GM20431 (cell line): ENCODE measurements around the gene PEX16.
"Not testable (repeated sequence)": the region's sequence is repeated elsewhere in the genome, so short reads cannot be mapped to it uniquely, and the experiment has no call there.

Experiments
- in situ Hi-C: fragments of 300-500 bp; cut with MseI, MboI; formaldehyde crosslinking; loops from one replicate; pipeline ENCODE4 v1.15.0; 2020; ENCODE audit warnings: low sequenced_read_pairs; ENCODE audit not compliant: unreplicated experiment

PEX16 gene

DNA sequence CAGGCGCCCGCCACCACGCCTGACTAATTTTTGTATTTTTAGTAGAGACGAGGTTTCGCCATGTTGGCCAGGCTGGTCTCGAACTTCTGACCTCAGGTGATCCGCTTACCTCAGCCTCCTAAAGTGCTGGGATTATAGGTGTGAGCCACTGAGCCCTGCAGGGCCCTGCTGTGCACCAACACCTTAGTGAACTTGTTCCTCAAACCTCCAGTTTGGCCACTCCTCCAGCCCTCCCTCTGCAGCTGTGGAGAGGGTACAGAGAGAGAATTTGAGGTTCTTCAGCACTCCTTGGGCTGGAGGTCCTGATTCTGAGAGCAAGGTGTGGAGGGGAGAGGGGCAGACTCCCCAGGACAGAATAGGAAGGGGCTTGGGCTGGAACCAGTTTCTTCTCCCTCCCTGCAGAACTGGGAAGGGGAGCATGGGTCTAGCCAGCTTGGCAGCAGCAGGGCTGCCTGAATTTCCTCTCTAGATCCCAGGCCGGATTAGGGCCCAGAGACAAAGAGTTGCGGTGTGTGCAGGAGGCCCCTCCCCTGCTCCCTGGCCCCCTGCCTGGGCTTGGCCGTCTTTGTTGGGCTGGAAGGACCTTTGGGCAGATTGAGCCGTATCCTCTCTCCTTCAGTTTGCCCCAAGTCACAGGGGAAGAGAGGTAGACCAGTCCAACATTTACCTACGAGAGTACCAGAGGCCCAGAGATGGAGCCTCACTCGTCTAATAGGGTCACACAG, 2.3 kb upstream of the PEX16 start:
- in situ Hi-C loops = no loop called here

DNA sequence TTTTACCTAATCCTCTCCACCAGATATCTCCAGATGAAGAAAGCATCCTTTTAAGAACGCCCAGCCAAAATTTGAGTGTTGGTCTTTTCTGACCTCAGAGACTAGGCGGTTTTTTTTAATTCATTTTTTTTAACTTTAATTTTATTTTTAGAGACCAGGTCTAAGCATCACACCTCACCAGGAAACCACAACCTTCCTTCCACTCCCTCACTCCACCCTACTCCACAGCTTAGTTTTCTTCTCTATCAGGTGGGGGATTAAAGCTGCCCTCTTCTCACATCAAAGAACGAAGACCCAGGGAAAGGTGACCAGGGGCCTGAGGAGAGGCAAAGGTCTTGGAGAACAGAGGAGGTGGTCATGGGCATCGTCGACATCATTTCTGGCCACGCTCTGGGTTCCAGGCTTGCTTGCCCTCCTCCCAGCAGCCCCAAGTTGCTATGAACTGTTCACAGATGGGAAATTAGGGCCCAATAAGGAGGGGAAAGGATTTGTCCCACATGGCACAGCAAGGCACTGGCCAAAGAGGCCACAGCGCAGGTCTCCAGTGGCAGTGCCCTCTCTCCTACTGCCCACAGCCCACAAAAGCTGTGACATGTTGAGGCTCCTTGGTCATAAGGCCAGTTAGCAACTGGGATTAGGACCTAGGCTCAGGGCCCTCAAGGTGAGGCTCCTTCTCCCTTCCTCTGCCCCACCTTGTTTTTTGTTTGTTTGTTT, 1.4 kb upstream of the PEX16 start:
- in situ Hi-C loops = no loop called here

DNA sequence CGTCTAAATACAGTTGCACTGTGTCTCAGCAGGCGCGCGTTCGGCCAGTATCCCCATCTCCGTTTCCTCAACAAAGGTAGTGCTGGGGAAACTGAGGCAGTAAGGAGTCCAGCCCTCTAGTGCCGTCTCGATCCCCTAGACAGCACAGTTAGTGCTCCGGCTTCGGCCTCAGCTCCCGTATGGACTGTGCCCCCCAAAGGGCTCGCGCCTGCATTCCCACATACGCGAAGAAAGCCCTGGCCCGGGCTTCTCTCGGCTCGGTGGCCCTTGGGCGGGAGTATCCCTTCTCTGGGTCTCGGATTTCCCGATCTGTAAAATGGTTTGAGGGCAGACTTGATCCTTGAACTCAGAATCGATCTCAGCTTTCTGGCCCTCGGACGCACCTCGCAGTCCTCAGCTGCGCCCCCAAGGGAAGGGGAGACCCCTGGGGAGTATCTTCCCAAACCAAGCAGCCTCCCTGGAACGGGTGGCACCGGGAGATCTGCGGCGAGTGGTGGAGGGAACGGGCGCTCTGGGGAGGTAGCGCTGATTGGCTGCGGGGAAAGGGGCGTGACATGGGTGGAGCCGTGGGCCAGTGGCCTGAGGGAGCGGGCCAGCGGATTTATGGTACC, 759 bp upstream of the PEX16 start:
- in situ Hi-C loops = no loop called here

DNA sequence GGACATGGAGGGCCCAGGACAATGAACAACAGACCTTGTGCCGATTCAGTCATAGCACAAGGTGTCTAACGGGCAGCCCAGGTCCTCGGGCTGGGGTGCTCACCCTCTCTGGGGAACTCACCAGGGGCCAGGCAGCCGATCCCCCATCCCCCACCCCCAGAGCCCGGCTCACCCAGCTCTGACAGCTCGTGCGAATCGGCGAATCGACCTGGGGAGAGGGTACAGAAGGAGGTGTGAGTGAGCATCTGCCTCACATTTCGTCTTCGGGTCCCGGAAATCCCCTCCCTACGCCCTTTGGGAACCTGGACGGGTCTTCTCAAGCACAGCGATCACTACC, 423 bp downstream of the PEX16 start:
- in situ Hi-C loops = no loop called here

DNA sequence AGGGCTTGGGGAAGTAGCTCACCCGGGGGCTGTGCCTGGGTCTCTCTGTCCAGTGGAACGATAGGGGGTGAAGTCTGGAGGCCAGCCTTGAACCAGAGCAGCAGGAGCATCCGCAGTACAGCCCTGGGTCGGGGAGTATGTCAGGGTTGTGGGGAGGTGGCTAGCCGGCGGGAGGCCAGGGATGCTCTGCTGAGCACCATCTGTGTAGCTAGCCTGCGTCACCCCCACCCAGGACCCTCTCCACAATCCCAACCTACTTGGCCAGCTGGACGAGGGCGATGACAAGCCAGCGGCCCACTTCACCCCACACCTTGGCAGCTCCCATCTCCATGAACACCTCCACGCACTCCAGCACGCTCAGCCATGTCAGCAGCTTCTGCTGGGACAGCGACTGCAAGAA, 2.2 kb downstream of the PEX16 start:
- in situ Hi-C loops = no loop called here

DNA sequence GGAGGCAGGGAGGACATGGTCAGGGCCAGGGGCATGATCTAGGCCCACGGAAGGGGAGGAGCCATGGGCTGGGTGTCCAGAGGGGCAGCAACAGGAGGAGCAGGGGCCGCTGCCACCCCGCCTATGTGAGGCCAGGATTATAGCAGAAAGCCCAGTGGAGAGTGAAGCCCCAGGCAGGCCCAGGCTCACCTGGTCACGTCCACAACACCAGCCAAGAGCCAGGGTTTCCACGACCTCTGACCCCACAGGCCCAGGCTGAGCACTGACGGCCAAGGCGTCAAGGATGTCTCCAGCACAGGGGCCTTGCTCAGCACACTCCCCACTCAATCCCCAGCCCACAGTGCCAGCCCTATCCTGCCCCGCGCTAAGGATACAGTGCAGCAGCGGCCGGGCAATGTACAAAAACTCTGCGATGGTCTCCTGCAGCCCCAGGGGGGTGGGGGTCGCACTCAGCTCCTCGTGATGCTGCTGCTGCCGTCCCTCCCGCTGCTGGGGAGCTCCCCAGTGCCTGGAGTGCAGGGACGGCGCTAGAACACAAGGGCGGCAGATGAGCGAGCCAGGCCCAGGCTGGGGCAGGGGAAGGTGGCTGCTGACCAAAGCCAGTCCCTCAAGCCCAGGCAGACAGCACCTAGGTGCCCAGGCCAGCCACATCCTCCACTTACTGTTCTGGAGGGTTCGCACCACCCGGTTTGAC, 3.6 kb downstream of the PEX16 start:
- in situ Hi-C loops = no loop called here

DNA sequence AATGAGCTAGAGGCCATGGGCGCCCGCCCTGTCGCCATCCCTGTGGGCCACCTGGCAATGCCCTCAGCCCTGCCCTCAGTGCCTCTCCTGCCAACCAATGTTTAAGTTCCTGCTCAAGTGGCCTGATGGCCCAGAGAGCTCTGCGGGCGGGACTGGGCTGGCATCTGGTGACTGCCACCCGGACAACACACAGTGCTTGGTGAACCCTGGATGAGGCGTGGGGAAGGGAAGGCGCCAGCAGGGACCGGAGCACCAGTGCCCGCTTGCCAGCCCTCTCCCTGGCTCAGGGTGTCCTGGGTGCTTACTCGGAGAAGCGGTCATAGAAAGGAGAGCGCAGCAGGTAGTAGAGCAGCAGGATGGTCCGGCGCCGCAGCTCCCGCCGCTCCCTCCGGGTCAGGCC, 4.2 kb downstream of the PEX16 start:
- in situ Hi-C loops = no loop called here

DNA sequence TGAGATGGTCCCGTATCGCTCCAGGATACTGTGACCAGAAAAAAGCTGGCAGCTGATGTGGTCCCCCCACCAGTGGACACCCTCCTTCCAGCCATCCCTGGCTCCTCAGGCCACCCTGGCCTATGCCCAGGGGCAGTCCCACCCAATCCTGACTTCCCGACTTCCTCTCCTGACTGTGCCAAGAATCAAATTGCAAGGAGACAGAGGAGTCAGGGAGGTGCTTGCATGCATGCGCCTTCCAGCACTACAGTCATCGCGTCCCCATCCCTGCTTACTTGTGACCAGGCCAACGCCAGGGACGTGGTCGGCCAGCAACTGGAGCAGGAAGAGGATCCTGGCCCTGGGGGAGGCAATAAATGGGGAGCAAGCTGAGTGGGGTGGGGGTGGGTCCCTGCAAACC, 7.1 kb downstream of the PEX16 start:
- in situ Hi-C loops = no loop called here

DNA sequence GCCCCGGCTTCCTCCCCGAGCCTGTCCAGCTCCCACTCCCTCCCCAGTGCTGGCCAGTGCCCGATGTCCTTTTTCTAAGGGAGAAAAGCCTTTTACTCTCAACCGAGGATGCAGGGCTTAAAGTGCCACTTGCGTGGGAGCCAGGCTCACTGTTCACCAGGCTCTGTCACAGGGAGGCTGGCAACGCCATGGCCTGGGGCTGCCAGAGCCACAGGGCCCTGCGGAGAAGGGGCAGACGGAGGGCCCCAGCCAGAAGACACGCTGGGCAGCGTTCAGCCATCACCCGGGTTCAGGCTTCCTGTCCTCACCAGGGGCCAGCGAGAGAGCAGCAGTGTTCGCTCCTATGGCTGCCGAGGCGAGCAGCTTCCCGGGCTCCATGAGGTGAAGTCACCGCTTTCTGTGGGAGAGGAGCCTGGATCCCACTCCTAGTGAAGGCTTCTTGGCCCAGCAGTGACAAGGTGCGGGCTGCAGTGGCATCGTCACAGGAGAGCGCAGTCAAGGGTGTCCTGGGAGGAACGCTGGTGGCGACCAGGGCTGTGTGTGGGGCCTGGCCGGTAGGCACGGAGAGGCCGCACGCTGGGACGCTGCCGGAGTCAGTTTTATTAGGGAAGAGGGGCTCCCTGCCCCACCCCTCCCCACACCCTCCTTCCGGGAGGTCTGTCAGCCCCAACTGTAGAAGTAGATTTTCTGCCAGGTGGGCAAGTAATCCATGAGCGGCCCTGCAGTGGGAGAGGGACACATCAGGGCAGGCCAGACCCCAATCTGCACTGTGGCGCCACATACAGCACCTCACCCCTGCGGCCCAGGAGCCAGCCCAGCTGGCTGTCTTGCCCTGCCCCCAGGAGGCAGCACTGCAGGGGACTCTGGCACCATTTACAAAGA, 7.8 kb downstream of the PEX16 start:
- in situ Hi-C loops = no loop called here

DNA sequence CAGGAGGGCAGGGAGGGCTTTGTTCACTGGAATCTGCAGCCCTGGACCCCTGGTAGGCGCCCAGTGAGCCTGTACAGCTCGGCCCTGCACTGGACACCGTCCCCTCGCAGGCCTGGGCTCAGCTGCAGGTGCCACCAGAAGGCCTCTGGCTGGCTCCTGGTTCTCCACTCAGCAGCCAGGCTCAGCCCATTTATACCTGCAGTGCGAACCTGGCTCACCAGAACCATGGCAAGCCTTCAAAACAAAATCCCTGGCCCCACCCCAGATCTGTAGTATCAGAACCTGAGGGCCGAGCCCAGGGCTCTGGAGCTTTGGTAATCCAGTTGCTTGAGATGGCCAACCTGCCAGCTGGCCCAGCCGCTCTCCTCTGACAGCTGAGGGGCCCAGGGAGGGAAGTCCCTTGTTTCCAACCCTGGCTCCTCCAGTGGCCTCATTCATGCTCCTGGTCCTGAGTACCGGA, 9.7 kb downstream of the PEX16 start:
- in situ Hi-C loops = no loop called here

DNA sequence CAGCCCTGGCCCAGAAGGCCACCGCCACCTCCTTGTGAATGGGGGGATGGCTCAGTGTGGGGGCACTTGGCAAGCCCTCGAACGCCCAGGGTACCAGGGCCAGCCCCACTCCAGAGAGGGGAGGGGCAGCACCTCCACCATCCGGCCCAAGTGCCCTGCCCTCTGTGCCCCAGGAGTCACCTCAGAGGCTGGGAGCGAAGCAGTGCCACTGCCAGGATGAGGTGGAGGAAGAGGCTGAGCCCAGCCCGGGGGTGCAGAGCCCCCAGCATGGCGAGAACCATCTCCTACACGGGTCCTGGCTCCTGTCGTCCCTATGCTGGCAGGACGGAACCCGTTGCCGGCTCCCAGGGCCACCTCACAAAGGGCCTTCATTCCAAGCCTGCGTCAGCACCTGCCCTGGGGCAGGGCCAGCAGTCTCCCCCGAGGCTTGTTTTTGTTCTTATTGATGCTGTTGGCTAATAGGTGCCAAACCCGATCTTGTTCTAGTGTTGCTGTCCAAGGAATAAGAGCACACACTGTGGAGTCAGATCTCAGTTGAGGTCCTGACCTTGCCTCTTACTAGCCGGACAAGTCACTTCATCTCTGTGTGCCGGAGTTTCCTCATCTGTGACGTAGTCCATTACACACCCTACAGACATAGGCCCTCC, 10.6 kb downstream of the PEX16 start, which contains the start of gene FREY1:
Gene FREY1, minus strand, starts transcription at position 307 of the 647 bp plus-strand sequence. Its CDS starts 26 bp downstream, at position 281.
- in situ Hi-C loops = no loop called here

DNA sequence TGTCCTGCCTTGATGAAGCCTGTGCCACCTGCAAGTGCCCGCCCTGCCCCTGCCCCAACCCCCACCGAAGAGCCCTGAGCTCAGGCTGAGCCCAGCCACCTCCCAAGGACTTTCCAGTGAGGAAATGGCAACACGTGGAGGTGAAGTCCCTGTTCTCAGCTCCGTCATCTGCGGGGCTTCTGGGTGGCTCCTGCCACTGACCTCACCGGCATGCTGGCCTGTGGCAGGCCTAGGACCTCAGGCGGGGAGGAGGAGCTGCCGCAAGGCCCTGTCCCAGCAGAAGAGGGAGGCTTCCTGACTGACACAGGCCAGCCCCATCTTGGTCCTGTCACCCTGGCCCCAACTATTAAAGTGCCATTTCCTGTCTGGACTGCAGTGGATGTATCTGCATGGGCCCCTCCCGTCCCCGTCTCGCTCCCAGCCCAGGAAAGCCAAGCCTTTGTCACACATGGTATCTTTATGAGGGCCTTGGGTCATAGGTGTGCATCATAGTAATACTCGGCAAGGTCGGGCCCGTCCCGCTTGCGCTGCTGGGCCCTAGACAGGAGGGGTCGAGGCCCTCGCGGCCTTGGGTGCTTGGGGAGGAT, 11.5 kb downstream of the PEX16 start:
- in situ Hi-C loops = no loop called here

DNA sequence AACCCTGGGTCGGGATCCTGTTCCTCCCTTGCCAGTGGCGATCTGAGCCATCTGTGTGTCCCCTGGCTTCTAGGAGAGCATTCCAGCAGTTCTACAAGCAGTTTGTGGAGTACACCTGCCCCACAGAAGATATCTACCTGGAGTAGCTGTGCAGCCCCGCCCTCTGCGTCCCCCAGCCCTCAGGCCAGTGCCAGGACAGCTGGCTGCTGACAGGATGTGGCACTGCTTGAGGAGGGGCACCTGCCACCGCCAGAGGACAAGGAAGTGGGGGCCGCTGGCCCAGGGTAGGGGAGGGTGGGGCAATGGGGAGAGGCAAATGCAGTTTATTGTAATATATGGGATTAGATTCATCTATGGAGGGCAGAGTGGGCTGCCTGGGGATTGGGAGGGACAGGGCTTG, 12.1 kb downstream of the PEX16 start:
- in situ Hi-C loops = not testable (repeated sequence)

DNA sequence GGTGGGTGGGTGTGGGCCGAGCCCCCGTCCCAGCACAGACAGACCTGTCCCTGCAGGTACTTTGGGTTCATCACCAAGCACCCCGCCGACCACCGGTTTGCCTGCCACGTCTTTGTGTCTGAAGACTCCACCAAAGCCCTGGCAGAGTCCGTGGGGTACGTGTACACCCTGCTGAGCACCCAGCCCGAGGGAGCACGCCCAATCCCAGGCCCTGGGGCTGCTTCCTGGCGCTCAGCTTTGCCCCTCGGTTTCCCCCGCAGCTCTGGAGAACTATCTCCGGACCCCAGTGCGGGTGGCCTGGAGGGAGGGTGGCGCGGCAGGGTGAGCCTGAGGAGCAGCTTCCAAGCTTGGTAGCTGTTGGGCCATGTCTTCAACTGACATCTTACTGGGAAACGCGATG, 12.6 kb downstream of the PEX16 start:
- in situ Hi-C loops = no loop called here

DNA sequence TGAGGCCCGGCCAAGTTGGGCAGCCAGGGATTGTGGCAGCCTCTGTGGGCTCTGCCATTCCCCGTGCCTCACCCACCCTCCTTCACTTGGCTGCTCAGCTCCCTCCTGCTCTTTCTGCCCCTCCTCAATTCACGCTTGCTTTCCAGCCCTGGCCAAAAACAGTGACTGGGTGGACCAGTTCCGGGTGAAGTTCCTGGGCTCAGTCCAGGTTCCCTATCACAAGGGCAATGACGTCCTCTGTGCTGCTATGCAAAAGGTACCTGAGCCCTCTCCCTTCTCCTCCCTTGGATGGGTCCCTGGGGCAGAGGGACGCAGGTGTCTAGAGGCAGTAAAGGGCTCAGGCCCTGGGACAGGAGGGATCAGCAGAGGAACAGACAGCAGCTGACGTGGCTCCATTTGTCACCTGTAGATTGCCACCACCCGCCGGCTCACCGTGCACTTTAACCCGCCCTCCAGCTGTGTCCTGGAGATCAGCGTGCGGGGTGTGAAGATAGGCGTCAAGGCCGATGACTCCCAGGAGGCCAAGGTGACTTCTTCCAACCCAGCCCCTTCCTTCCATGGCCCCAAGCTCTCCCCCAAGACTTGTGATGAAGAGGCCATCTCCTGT, 13.3 kb downstream of the PEX16 start:
- in situ Hi-C loops = no loop called here

DNA sequence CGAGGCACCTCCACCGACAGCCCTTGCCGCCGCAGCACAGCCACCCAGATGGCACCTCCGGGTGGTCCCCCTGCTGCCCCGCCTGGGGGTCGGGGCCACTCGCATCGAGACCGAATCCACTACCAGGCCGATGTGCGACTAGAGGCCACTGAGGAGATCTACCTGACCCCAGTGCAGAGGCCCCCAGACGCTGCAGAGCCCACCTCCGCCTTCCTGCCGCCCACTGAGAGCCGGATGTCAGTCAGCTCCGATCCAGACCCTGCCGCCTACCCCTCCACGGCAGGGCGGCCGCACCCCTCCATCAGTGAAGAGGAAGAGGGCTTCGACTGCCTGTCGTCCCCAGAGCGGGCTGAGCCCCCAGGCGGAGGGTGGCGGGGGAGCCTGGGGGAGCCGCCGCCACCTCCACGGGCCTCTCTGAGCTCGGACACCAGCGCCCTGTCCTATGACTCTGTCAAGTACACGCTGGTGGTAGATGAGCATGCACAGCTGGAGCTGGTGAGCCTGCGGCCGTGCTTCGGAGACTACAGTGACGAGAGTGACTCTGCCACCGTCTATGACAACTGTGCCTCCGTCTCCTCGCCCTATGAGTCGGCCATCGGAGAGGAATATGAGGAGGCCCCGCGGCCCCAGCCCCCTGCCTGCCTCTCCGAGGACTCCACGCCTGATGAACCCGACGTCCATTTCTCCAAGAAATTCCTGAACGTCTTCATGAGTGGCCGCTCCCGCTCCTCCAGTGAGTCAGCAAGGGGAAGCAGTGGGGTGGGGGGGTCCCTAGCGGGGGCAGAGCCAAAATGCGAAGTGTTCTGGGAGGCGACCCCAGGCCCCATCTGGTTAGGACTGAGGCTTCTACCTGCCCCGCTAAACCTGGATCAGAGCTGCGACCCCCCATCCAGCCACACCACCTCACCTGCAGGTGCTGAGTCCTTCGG, 15.0 kb downstream of the PEX16 start:
- in situ Hi-C loops = no loop called here

DNA sequence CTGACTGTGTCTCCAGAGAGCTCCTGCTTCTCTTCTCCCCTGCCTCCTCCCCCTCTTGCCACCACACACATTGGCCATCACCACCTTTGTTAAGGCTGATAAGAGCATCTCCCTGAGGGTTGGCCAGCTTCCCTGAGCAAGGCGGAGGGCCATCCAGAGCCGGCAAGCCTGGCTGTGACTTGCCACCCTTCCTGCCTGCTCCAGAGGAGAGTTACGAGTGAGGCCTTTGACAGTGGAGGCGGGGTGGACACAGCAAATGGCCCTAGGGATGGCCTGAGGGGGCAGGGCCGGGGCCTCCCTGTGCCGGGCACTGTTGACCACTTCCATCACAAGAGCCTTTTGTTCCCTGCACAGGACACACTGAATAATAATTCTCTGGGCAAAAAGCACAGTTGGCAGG, 16.1 kb downstream of the PEX16 start:
- in situ Hi-C loops = no loop called here
